ENCODE results near the gene NUCKS1. TPM values are rescaled to one million over a fixed set of nuclear protein-coding genes. Genes with fewer than 3 reads are reported as not detected.

Gene NUCKS1
- total RNA-seq, 3 donors from 2014 or later = 84.5 to 107 (median 93.4) TPM

GRCh38 chr1:205709059-205709398, 41.0 kb downstream of the NUCKS1 start:
- H3K27me3 Mint-ChIP-seq (ENCODE audit: low read depth) = no peaks in the 10 kb centered on the region
- peaks cover 13% of the 10 kb centered on the region for H3K36me3 Mint-ChIP-seq (ENCODE audit: insufficient read depth)
- ATAC-seq (no peak), DNase-seq (no peak)
- H3K4me3 Mint-ChIP-seq = no peak overlapping the region
- no peaks in the 10 kb centered on the region for H3K9me3 Mint-ChIP-seq
- peaks cover 15% of the 10 kb centered on the region for H3K4me1 Mint-ChIP-seq (ENCODE audit: low read depth)

- no peak for DNase-seq
- H3K4me3 Mint-ChIP-seq = no peak overlapping the region
- ATAC-seq = no peak
- H3K4me1 Mint-ChIP-seq (ENCODE audit: low read depth) = peaks cover 15% of the 10 kb centered on the region
- no peaks in the 10 kb centered on the region for H3K27me3 Mint-ChIP-seq (ENCODE audit: low read depth)
- peaks cover 15% of the 10 kb centered on the region for H3K36me3 Mint-ChIP-seq (ENCODE audit: insufficient read depth)
- H3K9me3 Mint-ChIP-seq = no peaks in the 10 kb centered on the region
These were observed 43.1 kb downstream of the NUCKS1 start for GRCh38 chr1:205706601-205707502.

DNA sequence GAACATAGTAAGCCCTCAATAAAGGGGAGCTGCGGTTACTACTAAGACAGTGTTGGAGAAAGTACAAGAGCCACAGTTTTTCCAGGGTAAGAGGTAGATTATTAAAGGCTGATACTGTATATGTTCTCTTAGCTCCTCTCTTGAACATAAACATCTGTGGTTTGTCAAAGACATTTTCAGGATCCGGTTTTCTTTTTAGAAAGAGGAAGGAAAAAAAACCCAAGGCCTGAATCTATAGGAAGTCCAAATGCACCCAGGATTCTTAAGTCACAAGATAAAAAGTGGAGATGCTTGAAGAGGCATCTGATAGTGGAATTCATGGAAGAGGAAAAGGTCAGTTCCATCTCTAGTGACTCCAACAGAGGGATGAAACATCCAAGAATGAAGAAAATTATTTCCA, 45.1 kb downstream of the NUCKS1 start:
- Mint-ChIP-seq H3K4me3 (no peak overlapping the region), H3K36me3 (ENCODE audit: insufficient read depth) (peaks cover 12% of the 10 kb centered on the region), H3K9me3 (no peaks in the 10 kb centered on the region), H3K27me3 (ENCODE audit: low read depth) (no peaks in the 10 kb centered on the region), H3K4me1 (ENCODE audit: low read depth) (peaks cover 4% of the 10 kb centered on the region)
- DNase-seq (no peak), ATAC-seq (no peak)

- peaks cover 10% of the 10 kb centered on the region for H3K36me3 Mint-ChIP-seq (ENCODE audit: insufficient read depth)
- no peaks in the 10 kb centered on the region for H3K9me3 Mint-ChIP-seq
- peaks cover 3% of the 10 kb centered on the region for H3K27me3 Mint-ChIP-seq (ENCODE audit: low read depth)
- no peak for ATAC-seq
- H3K4me1 Mint-ChIP-seq (ENCODE audit: low read depth) = peaks cover 4% of the 10 kb centered on the region
- H3K4me3 Mint-ChIP-seq = no peak overlapping the region
- no peak for DNase-seq
These were observed 46.9 kb downstream of the NUCKS1 start for GRCh38 chr1:205703072-205703471.

- no peak overlapping the region for H3K4me3 Mint-ChIP-seq
- H3K36me3 Mint-ChIP-seq (ENCODE audit: insufficient read depth) = peaks cover 8% of the 10 kb centered on the region
- ATAC-seq (no peak), DNase-seq (no peak)
- peaks cover 4% of the 10 kb centered on the region for H3K4me1 Mint-ChIP-seq (ENCODE audit: low read depth)
- H3K9me3 Mint-ChIP-seq = no peaks in the 10 kb centered on the region
- H3K27me3 Mint-ChIP-seq (ENCODE audit: low read depth) = peaks cover 8% of the 10 kb centered on the region
These were observed 48.1 kb downstream of the NUCKS1 start for GRCh38 chr1:205701891-205702290.

DNA sequence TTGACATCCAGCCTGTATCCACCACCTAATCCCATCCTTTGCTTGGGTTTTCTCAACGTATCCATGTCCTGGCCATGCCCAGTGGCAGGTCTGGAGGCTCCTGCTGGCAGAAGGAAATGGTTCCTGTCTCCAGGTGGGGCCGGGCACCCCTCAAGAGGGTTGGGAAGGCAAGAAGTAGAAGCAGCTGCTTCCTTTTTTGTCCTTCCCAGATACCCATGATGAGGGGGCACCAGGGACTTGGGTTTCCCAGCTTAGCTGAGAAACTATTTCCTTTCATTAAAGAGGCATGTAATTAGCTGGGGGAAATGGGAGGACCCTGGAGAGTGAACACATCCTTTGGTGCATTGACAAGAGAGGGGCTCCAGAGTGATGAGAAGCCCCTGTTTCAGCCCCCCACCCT, 48.6 kb downstream of the NUCKS1 start:
- peaks cover 12% of the 10 kb centered on the region for H3K27me3 Mint-ChIP-seq (ENCODE audit: low read depth)
- no peak for DNase-seq
- H3K36me3 Mint-ChIP-seq (ENCODE audit: insufficient read depth) = peaks cover 6% of the 10 kb centered on the region
- no peak overlapping the region for H3K4me3 Mint-ChIP-seq
- peaks cover 4% of the 10 kb centered on the region for H3K4me1 Mint-ChIP-seq (ENCODE audit: low read depth)
- no peaks in the 10 kb centered on the region for H3K9me3 Mint-ChIP-seq
- ATAC-seq = no peak

DNA sequence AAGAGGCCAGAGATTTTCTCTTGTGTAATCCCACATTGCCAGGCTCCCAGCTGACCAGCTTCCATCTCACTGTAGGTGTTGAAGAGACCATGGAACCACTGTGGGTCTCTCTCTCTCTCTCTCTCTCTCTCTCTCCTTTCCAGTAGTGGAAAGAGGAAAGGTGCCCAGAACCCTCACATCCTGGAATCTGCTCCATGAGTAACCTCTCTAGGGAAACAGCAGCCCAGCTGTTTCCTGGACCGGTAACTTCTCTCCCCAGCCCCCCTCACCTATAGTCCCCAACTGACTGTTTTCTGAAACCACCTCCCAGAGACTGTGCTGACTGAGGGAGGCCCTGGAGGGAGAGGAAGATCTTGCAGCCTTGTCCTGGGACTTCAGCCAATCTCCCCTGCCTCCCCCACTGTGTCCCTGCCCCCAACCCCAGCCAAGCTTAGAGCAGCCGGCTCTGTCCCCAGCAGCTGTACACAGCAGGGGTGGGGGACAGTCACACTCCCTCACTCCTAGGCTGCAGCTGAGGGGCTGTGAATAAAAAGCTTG, 49.0 kb downstream of the NUCKS1 start:
- H3K36me3 Mint-ChIP-seq (ENCODE audit: insufficient read depth) = peaks cover 6% of the 10 kb centered on the region
- no peak for DNase-seq
- peaks cover 13% of the 10 kb centered on the region for H3K27me3 Mint-ChIP-seq (ENCODE audit: low read depth)
- no peak overlapping the region for H3K4me3 Mint-ChIP-seq
- H3K4me1 Mint-ChIP-seq (ENCODE audit: low read depth) = peaks cover 4% of the 10 kb centered on the region
- no peak for ATAC-seq
- no peaks in the 10 kb centered on the region for H3K9me3 Mint-ChIP-seq

- Mint-ChIP-seq H3K4me1 (ENCODE audit: low read depth) (no peaks in the 10 kb centered on the region), H3K4me3 (no peak overlapping the region), H3K36me3 (ENCODE audit: insufficient read depth) (peaks cover 4% of the 10 kb centered on the region), H3K9me3 (no peaks in the 10 kb centered on the region), H3K27me3 (ENCODE audit: low read depth) (peaks cover 14% of the 10 kb centered on the region)
- no peak for DNase-seq
- no peak for ATAC-seq
These were observed 50.6 kb downstream of the NUCKS1 start for GRCh38 chr1:205699416-205699815.

- H3K27me3 Mint-ChIP-seq (ENCODE audit: low read depth) = peaks cover 14% of the 10 kb centered on the region
- peaks cover 4% of the 10 kb centered on the region for H3K36me3 Mint-ChIP-seq (ENCODE audit: insufficient read depth)
- H3K9me3 Mint-ChIP-seq = no peaks in the 10 kb centered on the region
- ATAC-seq (no peak), DNase-seq (no peak)
- no peaks in the 10 kb centered on the region for H3K4me1 Mint-ChIP-seq (ENCODE audit: low read depth)
- H3K4me3 Mint-ChIP-seq = no peak overlapping the region
These were observed 51.1 kb downstream of the NUCKS1 start for GRCh38 chr1:205698921-205699320.

GRCh38 chr1:205693421-205693991, 56.5 kb downstream of the NUCKS1 start:
- H3K9me3 Mint-ChIP-seq = no peaks in the 10 kb centered on the region
- peaks cover 20% of the 10 kb centered on the region for H3K27me3 Mint-ChIP-seq (ENCODE audit: low read depth)
- no peak overlapping the region for H3K4me3 Mint-ChIP-seq
- H3K4me1 Mint-ChIP-seq (ENCODE audit: low read depth) = no peaks in the 10 kb centered on the region
- H3K36me3 Mint-ChIP-seq (ENCODE audit: insufficient read depth) = no peaks in the 10 kb centered on the region
- ATAC-seq (no peak), DNase-seq (no peak)

- Mint-ChIP-seq H3K27me3 (ENCODE audit: low read depth) (peaks cover 19% of the 10 kb centered on the region), H3K36me3 (ENCODE audit: insufficient read depth) (no peaks in the 10 kb centered on the region), H3K4me1 (ENCODE audit: low read depth) (no peaks in the 10 kb centered on the region), H3K9me3 (no peaks in the 10 kb centered on the region), H3K4me3 (no peak overlapping the region)
- ATAC-seq = no peak
- DNase-seq = no peak
These were observed 57.6 kb downstream of the NUCKS1 start for GRCh38 chr1:205692423-205692822.

- ATAC-seq = no peak
- DNase-seq = no peak
- H3K36me3 Mint-ChIP-seq (ENCODE audit: insufficient read depth) = no peaks in the 10 kb centered on the region
- H3K9me3 Mint-ChIP-seq = no peaks in the 10 kb centered on the region
- H3K4me1 Mint-ChIP-seq (ENCODE audit: low read depth) = no peaks in the 10 kb centered on the region
- no peak overlapping the region for H3K4me3 Mint-ChIP-seq
- peaks cover 8% of the 10 kb centered on the region for H3K27me3 Mint-ChIP-seq (ENCODE audit: low read depth)
These were observed 59.7 kb downstream of the NUCKS1 start for GRCh38 chr1:205690122-205690756.

GRCh38 chr1:205689479-205689878, 60.5 kb downstream of the NUCKS1 start:
- no peak overlapping the region for H3K4me3 Mint-ChIP-seq
- no peaks in the 10 kb centered on the region for H3K9me3 Mint-ChIP-seq
- ATAC-seq (no peak), DNase-seq (no peak)
- peaks cover 8% of the 10 kb centered on the region for H3K27me3 Mint-ChIP-seq (ENCODE audit: low read depth)
- no peaks in the 10 kb centered on the region for H3K36me3 Mint-ChIP-seq (ENCODE audit: insufficient read depth)
- no peaks in the 10 kb centered on the region for H3K4me1 Mint-ChIP-seq (ENCODE audit: low read depth)

GRCh38 chr1:205688171-205689080, 61.6 kb downstream of the NUCKS1 start:
- ATAC-seq (no peak), DNase-seq (no peak)
- Mint-ChIP-seq H3K4me3 (no peak overlapping the region), H3K36me3 (ENCODE audit: insufficient read depth) (no peaks in the 10 kb centered on the region), H3K9me3 (no peaks in the 10 kb centered on the region), H3K27me3 (ENCODE audit: low read depth) (peaks cover 8% of the 10 kb centered on the region), H3K4me1 (ENCODE audit: low read depth) (no peaks in the 10 kb centered on the region)
